Brain microvascular endothelial cell (primary cell): ENCODE measurements around the gene DLG2.
A peak's percentile ranks its signal among the peaks of the same experiment; 100 is the strongest.

Experiments used
- DNase-seq: peaks from one replicate; pipeline ENCODE4 v3.0.0-alpha.2; 2020
- H3K27ac ChIP-seq: fragments of 250-450 bp; sonication (Bioruptor Pico); 2 replicates; pipeline ENCODE4 v1.5.1; 2020; ENCODE audit warnings: mild to moderate bottlenecking, moderate library complexity
- H3K27me3 ChIP-seq: fragments of 250-450 bp; sonication (Bioruptor Pico); replicated peaks from 2 replicates; pipeline ENCODE4 v1.5.1; 2020; ENCODE audit warnings: mild to moderate bottlenecking
- H3K36me3 ChIP-seq: fragments of 250-450 bp; sonication (Bioruptor Pico); replicated peaks from 2 replicates; pipeline ENCODE4 v1.5.1; 2020; ENCODE audit warnings: mild to moderate bottlenecking
- H3K4me3 ChIP-seq: 2 replicates; pipeline ENCODE4 v1.5.1; 2011; ENCODE audit warnings: low read depth, mild to moderate bottlenecking, control low read depth, low read length, moderate library complexity
- in situ Hi-C: cut with HindIII; loops from 2 replicates; pipeline ENCODE4 v1.10.0; 2017; ENCODE audit warnings: low sequenced_read_pairs, low pct_ligation_motif_present
- TF ChIP-seq, protein P1 (sequence below): IDR thresholded peaks from 2 replicates; pipeline ENCODE4 v1.5.1; 2011; ENCODE audit warnings: low read depth, mild to moderate bottlenecking, moderate library complexity, low read length, control low read depth, inconsistent platforms; ENCODE audit errors: missing control alignments

DLG2 gene

GRCh38 chr11:84981301-84981700 lies 645.8 kb downstream of the DLG2 start:
- no peaks in the 10 kb centered on the region for H3K27me3 ChIP-seq
- peak; percentile 27 for DNase-seq
- in situ Hi-C loops = no loop called here
- no peaks in the 10 kb centered on the region for H3K36me3 ChIP-seq
- TF ChIP-seq, protein P1, sequence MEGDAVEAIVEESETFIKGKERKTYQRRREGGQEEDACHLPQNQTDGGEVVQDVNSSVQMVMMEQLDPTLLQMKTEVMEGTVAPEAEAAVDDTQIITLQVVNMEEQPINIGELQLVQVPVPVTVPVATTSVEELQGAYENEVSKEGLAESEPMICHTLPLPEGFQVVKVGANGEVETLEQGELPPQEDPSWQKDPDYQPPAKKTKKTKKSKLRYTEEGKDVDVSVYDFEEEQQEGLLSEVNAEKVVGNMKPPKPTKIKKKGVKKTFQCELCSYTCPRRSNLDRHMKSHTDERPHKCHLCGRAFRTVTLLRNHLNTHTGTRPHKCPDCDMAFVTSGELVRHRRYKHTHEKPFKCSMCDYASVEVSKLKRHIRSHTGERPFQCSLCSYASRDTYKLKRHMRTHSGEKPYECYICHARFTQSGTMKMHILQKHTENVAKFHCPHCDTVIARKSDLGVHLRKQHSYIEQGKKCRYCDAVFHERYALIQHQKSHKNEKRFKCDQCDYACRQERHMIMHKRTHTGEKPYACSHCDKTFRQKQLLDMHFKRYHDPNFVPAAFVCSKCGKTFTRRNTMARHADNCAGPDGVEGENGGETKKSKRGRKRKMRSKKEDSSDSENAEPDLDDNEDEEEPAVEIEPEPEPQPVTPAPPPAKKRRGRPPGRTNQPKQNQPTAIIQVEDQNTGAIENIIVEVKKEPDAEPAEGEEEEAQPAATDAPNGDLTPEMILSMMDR = no peak
- H3K4me3 ChIP-seq = no peak overlapping the region
- H3K27ac ChIP-seq = no peak overlapping the region

GRCh38 chr11:84969103-84969502 lies 658.0 kb downstream of the DLG2 start:
- H3K27me3 ChIP-seq = no peaks in the 10 kb centered on the region
- in situ Hi-C loops = no loop called here

DNA sequence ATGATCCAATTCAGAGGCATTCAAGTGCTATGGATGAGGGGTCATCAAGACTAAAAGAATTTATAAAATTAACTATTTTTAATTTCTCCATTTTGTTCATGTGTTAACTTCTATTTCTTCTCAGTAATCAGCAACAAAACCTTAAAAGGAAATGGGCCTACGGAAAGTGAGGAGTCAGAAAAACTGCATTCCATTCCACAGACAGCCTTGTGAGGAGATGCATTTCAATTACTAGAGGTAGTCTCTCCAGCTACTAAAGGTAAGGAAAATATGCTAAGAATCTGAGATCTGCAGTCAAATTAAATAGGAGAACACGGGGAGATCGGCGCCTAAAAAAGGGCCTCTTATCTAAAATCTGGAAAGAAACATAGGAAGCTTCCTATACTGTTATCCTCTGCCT lies 661.7 kb downstream of the DLG2 start:
- TF ChIP-seq, protein P1 = no peak
- no peak overlapping the region for H3K4me3 ChIP-seq
- in situ Hi-C loops = no loop called here
- no peak for DNase-seq
- no peaks in the 10 kb centered on the region for H3K36me3 ChIP-seq
- H3K27ac ChIP-seq = no peak overlapping the region
- H3K27me3 ChIP-seq = no peaks in the 10 kb centered on the region

More at GRCh38 chr11:84969103-84969502, 658.0 kb downstream of the DLG2 start:
- H3K27ac ChIP-seq = peak overlapping the region; percentile 59
- no peak overlapping the region for H3K4me3 ChIP-seq
- DNase-seq = peak; percentile 98
- TF ChIP-seq, protein P1 = no peak
- no peaks in the 10 kb centered on the region for H3K36me3 ChIP-seq

- in situ Hi-C loops = no loop called here
- Histone ChIP-seq H3K4me3 (no peak overlapping the region), H3K27ac (peak overlapping the region; percentile 40), H3K36me3 (no peaks in the 10 kb centered on the region), H3K27me3 (no peaks in the 10 kb centered on the region)
- TF ChIP-seq, protein P1 = peak; percentile 37
- DNase-seq = peak; percentile 17
Measured at GRCh38 chr11:84963240-84963639, 663.9 kb downstream of the DLG2 start.

- H3K36me3 ChIP-seq = no peaks in the 10 kb centered on the region
- no peak overlapping the region for H3K4me3 ChIP-seq
- TF ChIP-seq, protein P1 = no peak
- H3K27me3 ChIP-seq = no peaks in the 10 kb centered on the region
- in situ Hi-C loops = no loop called here
- no peak for DNase-seq
- H3K27ac ChIP-seq = no peak overlapping the region
Measured at GRCh38 chr11:84962018-84962417, 665.1 kb downstream of the DLG2 start.

DNA sequence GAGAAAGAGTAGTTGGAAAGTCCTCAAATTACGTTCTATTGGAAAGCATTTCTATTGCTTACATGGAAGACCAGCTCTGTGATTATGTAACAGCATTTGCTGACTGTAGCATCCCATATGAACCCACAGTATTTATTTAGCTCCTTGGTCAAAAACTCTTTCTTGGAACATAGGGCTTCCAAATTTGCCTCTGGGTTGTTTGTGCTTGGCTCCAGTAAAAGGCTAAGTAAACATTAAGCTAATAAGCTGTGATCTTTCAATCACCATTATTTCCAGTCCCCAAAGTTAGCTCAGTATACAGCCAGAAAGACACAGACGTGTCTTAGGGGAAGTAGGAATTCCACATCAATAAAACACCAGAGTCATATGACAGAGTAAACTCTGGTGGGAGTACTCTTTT lies 668.8 kb downstream of the DLG2 start:
- Histone ChIP-seq H3K4me3 (no peak overlapping the region), H3K36me3 (no peaks in the 10 kb centered on the region), H3K27ac (no peak overlapping the region), H3K27me3 (no peaks in the 10 kb centered on the region)
- no peak for DNase-seq
- TF ChIP-seq, protein P1 = no peak
- in situ Hi-C loops = no loop called here
